ENCODE data around the gene NUDT5.

Gene NUDT5

DNA sequence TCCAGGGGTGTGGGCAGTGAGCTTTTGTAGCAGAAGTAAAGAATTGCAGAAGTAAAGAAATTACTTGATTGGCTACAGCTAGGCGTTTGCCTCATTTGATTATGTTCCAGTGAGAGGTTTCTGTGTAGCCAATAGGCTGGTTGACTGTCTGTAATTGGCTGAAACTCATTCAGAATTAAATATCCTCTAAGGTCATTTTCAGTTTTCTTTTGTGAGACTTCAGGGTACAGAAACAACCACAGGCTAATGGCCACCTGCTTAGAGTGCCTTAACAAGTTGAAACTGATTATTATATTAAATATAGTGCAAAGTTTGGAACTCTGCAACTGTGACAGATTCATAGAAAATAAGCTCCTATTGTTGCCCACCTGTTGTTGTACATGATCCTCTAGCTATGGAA, 55.7 kb downstream of the NUDT5 start:
- H3K27ac ChIP-seq (ENCODE audit: low read length), result no peak overlapping the region
- no peaks in the 10 kb centered on the region for H3K9me3 ChIP-seq (ENCODE audit: control insufficient read depth, insufficient read depth, low read length)
- WGBS (ENCODE audit: insufficient coverage, insufficient read length), result no CpG with 5 or more reads among the region's 1 CpG
- no peak for DNase-seq (ENCODE audit: low read depth, low spot score)
- H3K4me3 ChIP-seq (ENCODE audit: low read length), result no peak overlapping the region
- no peaks in the 10 kb centered on the region for H3K27me3 ChIP-seq (ENCODE audit: control insufficient read depth, insufficient read depth, low read length)
- no peaks in the 10 kb centered on the region for H3K4me1 ChIP-seq (ENCODE audit: control insufficient read depth, insufficient read depth, low read length)
- H3K36me3 ChIP-seq (ENCODE audit: control insufficient read depth, insufficient read depth, low read length), result no peaks in the 10 kb centered on the region; the same call in 1 of the 2 replicates

DNA sequence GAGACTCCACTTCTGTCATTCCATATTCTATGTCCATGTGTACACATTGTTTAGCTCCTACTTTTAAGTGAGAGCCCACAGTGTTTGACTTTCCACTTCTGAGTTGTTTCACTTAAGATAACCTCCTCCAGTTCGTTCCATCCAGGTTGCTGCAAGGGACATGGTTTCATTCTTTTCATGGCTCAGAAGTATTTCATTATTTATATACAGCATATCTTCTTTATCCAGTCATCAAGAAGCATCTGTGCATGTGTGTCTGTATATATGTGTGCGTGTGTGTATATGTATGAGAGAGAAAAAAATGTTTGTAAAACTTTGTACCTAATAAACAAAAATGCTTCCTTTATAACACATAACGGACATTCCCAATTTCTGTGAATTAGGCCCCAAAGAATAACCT, 60.1 kb downstream of the NUDT5 start:
- no peaks in the 10 kb centered on the region for H3K4me1 ChIP-seq (ENCODE audit: control insufficient read depth, insufficient read depth, low read length)
- H3K9me3 ChIP-seq (ENCODE audit: control insufficient read depth, insufficient read depth, low read length), result no peaks in the 10 kb centered on the region
- H3K4me3 ChIP-seq (ENCODE audit: low read length), result no peak overlapping the region
- WGBS (ENCODE audit: insufficient coverage, insufficient read length), result no CpG with 5 or more reads among the region's 3 CpGs
- H3K27me3 ChIP-seq (ENCODE audit: control insufficient read depth, insufficient read depth, low read length), result no peaks in the 10 kb centered on the region
- H3K36me3 ChIP-seq (ENCODE audit: control insufficient read depth, insufficient read depth, low read length), result no peaks in the 10 kb centered on the region; the same call in 1 of the 2 replicates
- H3K27ac ChIP-seq (ENCODE audit: low read length), result no peak overlapping the region
- DNase-seq (ENCODE audit: low read depth, low spot score), result no peak

DNA sequence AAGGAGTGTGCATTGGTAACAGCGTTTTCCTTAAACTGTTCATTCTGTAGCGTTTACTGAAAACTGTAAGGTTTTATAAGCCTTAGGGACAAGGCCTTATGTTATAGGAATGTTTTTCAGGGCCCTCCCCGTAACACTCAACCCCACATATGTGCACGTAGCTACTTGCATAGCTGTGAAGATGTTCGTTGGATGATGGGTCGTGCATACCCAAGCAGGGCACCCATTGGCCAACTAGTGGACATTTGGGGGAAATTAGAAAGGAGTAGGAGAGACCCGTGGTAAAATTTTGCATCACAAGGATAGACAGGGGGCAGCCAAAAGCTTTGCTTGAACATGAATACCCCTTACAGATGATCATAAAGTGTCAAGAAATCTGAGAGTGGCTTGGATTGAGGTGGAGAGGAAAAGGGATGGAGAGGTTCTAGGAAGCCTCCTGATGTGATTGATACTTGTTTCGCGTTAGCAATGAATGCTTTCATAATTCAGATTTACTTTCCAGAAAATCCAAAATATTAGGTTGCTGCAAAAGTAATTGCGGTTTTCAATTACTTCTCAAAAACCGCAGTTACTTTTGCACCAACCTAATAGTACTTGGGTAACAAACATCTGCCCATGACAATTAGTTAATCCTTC, 65.3 kb downstream of the NUDT5 start:
- no CpG with 5 or more reads among the region's 11 CpGs for whole genome bisulfite sequencing (ENCODE audit: insufficient coverage, insufficient read length)
- DNase-seq (ENCODE audit: low read depth, low spot score), result peak; percentile 35
- Histone ChIP-seq H3K4me3 (ENCODE audit: low read length) (peak overlapping the region; percentile 91; the same call in 1 of the 2 replicates), H3K4me1 (ENCODE audit: control insufficient read depth, insufficient read depth, low read length) (no peaks in the 10 kb centered on the region), H3K27me3 (ENCODE audit: control insufficient read depth, insufficient read depth, low read length) (no peaks in the 10 kb centered on the region), H3K9me3 (ENCODE audit: control insufficient read depth, insufficient read depth, low read length) (no peaks in the 10 kb centered on the region), H3K27ac (ENCODE audit: low read length) (no peak overlapping the region), H3K36me3 (ENCODE audit: control insufficient read depth, insufficient read depth, low read length) (no peaks in the 10 kb centered on the region; the same call in 1 of the 2 replicates)

DNA sequence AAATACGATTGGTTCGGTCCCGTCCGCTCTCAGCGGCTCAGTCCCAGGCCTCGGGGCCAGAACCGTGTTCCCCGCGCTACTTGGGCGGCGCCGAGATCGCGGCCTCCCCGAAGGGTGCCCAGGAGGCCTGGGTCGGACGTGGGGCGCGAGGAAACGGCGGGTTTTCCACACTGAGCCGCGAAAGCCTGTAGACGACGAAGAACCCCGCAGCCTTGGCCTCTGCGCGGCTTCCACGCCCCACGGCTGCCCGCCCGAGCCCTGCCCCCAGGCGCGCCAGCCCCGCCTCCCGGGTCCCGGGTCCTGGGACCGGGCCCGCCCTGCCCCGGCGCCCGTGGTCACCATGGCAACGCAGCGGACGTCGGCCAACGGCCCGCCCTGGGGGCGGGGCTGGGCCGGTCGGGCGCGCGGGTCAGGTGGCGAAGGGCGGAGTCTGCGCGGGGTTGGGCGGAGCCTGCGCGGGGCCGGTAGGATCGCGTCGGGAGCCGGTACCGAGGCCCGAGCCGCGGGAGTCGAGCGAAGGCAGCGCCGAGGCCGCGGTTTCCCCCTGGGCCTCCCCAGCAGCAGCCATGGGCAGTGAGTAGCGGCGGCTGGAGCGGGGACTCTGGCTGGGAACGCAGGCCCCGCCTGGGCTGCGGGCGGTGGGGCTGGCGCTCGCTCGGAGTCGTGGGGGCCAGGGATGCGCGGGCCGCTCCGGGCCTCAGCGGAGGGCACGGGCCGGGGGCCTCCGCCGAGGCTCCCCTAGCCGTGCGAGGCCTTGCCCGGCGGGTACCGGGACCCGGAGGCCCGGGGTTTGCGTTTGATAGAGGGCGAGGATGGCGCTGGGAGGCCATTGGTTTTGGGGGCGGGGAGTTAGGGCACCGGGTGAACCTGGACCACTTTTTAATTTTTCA, 66.2 kb downstream of the NUDT5 start, which contains the start of gene SEC61A2:
TSS of gene SEC61A2 (plus strand) at position 456 of the 890 bp plus-strand sequence. CDS start at position 567, 111 bp downstream.
- H3K4me1 ChIP-seq (ENCODE audit: control insufficient read depth, insufficient read depth, low read length), result no peaks in the 10 kb centered on the region
- no peaks in the 10 kb centered on the region for H3K27me3 ChIP-seq (ENCODE audit: control insufficient read depth, insufficient read depth, low read length)
- DNase-seq (ENCODE audit: low read depth, low spot score), result peak; percentile 61
- peak within 1 kb of the TSS; percentile 91 for H3K4me3 ChIP-seq (ENCODE audit: low read length)
- no CpG with 5 or more reads among the region's 108 CpGs for WGBS (ENCODE audit: insufficient coverage, insufficient read length)
- no peaks in the 10 kb centered on the region for H3K36me3 ChIP-seq (ENCODE audit: control insufficient read depth, insufficient read depth, low read length)
- H3K27ac ChIP-seq (ENCODE audit: low read length), result no peak within 1 kb of the TSS
- H3K9me3 ChIP-seq (ENCODE audit: control insufficient read depth, insufficient read depth, low read length), result no peaks in the 10 kb centered on the region

DNA sequence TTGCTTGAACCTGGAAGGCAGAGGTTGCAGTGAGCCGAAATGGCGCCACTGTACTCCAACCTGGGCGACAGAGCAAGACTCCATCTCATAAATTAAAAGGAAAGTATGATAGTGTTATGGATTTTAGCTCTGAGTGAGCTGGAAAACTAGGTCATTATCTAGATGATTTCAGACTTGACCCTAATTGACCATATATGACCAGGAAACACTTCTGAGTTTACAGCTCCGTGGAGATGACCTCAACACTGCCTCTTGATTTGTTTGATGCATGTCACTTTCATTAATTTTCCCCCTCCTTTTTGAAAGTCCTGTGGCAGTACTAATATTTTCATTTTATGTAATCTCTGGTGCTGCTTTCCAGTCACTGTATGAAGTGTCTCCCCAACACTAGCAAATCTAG, 74.0 kb downstream of the NUDT5 start:
- H3K4me1 ChIP-seq (ENCODE audit: control insufficient read depth, insufficient read depth, low read length), result no peaks in the 10 kb centered on the region
- no peak overlapping the region for H3K4me3 ChIP-seq (ENCODE audit: low read length)
- no peaks in the 10 kb centered on the region for H3K9me3 ChIP-seq (ENCODE audit: control insufficient read depth, insufficient read depth, low read length)
- no peak for DNase-seq (ENCODE audit: low read depth, low spot score)
- no CpG with 5 or more reads among the region's 4 CpGs for WGBS (ENCODE audit: insufficient coverage, insufficient read length)
- peaks cover 7% of the 10 kb centered on the region; the same call in 1 of the 2 replicates for H3K36me3 ChIP-seq (ENCODE audit: control insufficient read depth, insufficient read depth, low read length)
- H3K27me3 ChIP-seq (ENCODE audit: control insufficient read depth, insufficient read depth, low read length), result no peaks in the 10 kb centered on the region
- no peak overlapping the region for H3K27ac ChIP-seq (ENCODE audit: low read length)

Data from iPS DF 6.9 (cell line).